HL-60 (cell line): Measurements from ENCODE around the gene TPM1.

Experiments used
- DNase-seq, 2 experiments: peaks; one replicate each; pipeline ENCODE4 v3.0.0-alpha.2; 2010 to 2020; ENCODE audit warnings: low read depth in 1 of 2, low spot score in 1 of 2
- H3K27ac ChIP-seq: fragments of 250-450 bp; sonication (Bioruptor Pico); replicated peaks from 2 replicates; pipeline ENCODE4 v1.5.1; 2020; ENCODE audit warnings: mild to moderate bottlenecking, moderate library complexity
- H3K27me3 ChIP-seq: fragments of 250-450 bp; sonication (Bioruptor Pico); 2 replicates; pipeline ENCODE4 v1.5.1; 2021; ENCODE audit warnings: mild to moderate bottlenecking, moderate library complexity; ENCODE audit not compliant: insufficient read depth, poor library complexity, severe bottlenecking
- H3K4me3 ChIP-seq: replicated peaks from 2 replicates; pipeline ENCODE4 v1.5.1; 2011; ENCODE audit warnings: mild to moderate bottlenecking, control low read depth, low read length; ENCODE audit not compliant: insufficient read depth
- GABPA ChIP-seq: IDR thresholded peaks from 2 replicates; pipeline ENCODE4 v1.6.1; 2012; ENCODE audit warnings: low read depth
- POLR2AphosphoS5 ChIP-seq: IDR thresholded peaks from 2 replicates; pipeline ENCODE4 v1.6.1; 2012; ENCODE audit warnings: low read depth
- SPI1 ChIP-seq: IDR thresholded peaks from 2 replicates; pipeline ENCODE4 v1.6.1; 2012; ENCODE audit warnings: low read depth, mild to moderate bottlenecking, borderline replicate concordance
- TF ChIP-seq, protein P1 (sequence below): IDR thresholded peaks from 2 replicates; pipeline ENCODE4 v1.6.1; 2012; ENCODE audit warnings: low read depth; ENCODE audit not compliant: insufficient replicate concordance
- TF ChIP-seq, protein P2 (sequence below): IDR thresholded peaks from one replicate; pipeline ENCODE4 v1.5.1; 2011; ENCODE audit warnings: low read length, control low read depth, inconsistent platforms; ENCODE audit not compliant: insufficient read depth

Gene TPM1

DNA sequence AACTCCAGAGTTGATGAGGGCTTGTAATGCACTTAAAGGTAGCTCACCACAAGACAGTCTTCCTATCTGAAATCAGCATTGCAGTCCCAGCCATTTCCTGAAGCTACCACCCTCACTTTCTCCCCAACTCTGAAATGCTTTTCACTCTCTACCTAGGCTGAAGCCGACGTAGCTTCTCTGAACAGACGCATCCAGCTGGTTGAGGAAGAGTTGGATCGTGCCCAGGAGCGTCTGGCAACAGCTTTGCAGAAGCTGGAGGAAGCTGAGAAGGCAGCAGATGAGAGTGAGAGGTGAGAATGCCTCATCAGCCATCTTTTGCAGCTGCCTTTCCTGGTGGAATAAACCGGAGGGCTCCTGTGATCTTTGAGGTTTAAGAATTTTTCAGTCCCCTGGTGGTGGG is 14.3 kb downstream of the TPM1 start:
- no peak overlapping the region for H3K27ac ChIP-seq
- H3K27me3 ChIP-seq, result no peaks in the 10 kb centered on the region
- H3K4me3 ChIP-seq, result no peak overlapping the region
- TF ChIP-seq, protein P1, sequence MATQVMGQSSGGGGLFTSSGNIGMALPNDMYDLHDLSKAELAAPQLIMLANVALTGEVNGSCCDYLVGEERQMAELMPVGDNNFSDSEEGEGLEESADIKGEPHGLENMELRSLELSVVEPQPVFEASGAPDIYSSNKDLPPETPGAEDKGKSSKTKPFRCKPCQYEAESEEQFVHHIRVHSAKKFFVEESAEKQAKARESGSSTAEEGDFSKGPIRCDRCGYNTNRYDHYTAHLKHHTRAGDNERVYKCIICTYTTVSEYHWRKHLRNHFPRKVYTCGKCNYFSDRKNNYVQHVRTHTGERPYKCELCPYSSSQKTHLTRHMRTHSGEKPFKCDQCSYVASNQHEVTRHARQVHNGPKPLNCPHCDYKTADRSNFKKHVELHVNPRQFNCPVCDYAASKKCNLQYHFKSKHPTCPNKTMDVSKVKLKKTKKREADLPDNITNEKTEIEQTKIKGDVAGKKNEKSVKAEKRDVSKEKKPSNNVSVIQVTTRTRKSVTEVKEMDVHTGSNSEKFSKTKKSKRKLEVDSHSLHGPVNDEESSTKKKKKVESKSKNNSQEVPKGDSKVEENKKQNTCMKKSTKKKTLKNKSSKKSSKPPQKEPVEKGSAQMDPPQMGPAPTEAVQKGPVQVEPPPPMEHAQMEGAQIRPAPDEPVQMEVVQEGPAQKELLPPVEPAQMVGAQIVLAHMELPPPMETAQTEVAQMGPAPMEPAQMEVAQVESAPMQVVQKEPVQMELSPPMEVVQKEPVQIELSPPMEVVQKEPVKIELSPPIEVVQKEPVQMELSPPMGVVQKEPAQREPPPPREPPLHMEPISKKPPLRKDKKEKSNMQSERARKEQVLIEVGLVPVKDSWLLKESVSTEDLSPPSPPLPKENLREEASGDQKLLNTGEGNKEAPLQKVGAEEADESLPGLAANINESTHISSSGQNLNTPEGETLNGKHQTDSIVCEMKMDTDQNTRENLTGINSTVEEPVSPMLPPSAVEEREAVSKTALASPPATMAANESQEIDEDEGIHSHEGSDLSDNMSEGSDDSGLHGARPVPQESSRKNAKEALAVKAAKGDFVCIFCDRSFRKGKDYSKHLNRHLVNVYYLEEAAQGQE, result no peak
- TF ChIP-seq, protein P2, sequence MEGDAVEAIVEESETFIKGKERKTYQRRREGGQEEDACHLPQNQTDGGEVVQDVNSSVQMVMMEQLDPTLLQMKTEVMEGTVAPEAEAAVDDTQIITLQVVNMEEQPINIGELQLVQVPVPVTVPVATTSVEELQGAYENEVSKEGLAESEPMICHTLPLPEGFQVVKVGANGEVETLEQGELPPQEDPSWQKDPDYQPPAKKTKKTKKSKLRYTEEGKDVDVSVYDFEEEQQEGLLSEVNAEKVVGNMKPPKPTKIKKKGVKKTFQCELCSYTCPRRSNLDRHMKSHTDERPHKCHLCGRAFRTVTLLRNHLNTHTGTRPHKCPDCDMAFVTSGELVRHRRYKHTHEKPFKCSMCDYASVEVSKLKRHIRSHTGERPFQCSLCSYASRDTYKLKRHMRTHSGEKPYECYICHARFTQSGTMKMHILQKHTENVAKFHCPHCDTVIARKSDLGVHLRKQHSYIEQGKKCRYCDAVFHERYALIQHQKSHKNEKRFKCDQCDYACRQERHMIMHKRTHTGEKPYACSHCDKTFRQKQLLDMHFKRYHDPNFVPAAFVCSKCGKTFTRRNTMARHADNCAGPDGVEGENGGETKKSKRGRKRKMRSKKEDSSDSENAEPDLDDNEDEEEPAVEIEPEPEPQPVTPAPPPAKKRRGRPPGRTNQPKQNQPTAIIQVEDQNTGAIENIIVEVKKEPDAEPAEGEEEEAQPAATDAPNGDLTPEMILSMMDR, result no peak
- TF ChIP-seq POLR2AphosphoS5 (no peak), GABPA (no peak), SPI1 (no peak)
- no peak for DNase-seq

DNA sequence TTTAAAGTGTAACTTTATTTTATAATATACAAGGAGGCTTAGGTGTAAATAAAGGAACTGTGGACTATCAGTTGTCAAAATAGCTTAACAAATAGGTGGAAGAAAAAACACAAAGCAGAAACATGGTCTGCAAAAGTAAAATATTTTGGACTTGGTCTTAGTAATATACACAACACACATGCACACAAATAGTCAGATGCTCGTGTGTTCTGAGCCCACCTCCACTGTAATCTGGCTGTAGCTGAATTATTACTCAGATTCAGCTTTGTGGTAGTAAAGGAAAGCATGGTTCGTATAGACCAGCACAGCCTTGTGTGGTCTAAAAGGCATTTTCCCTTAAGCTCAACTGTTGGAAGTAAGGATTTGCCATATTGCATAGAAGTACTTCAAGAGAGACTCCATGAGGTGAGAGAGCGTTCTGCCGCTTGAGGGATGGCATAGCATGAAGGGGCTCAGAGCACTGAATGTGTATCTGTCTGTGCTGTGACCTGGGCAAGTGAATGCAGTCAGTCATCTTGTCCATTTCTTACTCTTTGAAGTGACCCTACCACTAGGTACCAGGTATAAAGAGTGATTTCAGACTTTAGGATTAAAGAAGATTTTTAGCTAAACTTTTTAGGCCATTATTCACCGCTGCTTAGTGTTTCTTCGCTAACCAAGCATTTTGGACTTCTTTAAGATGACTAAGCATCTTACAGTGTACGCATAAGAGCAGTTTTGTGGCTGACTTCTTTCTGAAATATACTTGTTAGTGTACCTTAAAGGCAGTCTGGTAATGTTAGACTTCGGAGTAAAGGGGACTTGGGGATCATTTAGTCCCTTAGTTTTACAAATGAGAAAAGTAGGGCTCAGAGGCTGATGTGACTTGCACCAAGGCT is 15.2 kb downstream of the TPM1 start:
- no peaks in the 10 kb centered on the region for H3K27me3 ChIP-seq
- TF ChIP-seq GABPA (no peak), SPI1 (no peak), POLR2AphosphoS5 (no peak)
- TF ChIP-seq, protein P1, result no peak
- TF ChIP-seq, protein P2, result no peak
- H3K27ac ChIP-seq, result no peak overlapping the region
- no peak overlapping the region for H3K4me3 ChIP-seq
- no peak for DNase-seq

DNA sequence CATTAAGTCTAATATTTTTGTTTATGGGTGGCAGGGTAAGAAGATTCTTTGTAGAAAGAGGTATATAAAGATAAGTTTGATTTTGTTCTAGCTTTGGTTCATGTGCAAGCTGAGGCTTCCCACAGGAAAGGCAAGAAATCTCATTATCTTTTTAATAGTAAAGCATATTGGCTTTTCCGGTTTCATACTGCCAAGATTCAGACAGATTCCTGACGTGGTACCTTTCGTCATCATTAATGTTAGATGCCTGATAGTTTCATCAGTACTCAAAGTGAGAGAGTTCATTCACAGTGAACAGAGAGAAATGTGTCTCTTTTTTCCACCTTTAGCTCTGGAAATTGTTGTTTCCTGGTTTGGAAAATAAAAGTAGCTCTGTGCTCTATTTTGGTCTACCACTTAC is 16.5 kb downstream of the TPM1 start:
- Histone ChIP-seq H3K4me3 (no peak overlapping the region), H3K27ac (no peak overlapping the region), H3K27me3 (no peaks in the 10 kb centered on the region)
- TF ChIP-seq, protein P1, result no peak
- TF ChIP-seq SPI1 (no peak), POLR2AphosphoS5 (no peak)
- TF ChIP-seq, protein P2, result no peak
- no peak for DNase-seq
